Pancreas (tissue), 10 donors: ENCODE data around the gene TTLL12. TPM values are rescaled to one million over a fixed set of nuclear protein-coding genes. Genes with fewer than 3 reads are reported as not detected.

ENCODE experiments used
- ATAC-seq, 4 donors: fragments of 200-7000 bp; cut with Tn5 transposase; one replicate each; pipeline versions ENCODE4 v1.8.0 to v1.9.1; 2020; ENCODE audit warnings: mild to moderate bottlenecking in 4 of 4, moderate library complexity in 4 of 4
- DNase-seq, 6 donors: peaks; one replicate each; pipeline ENCODE4 v3.0.0-alpha.2; 2020
- FAIRE-seq: peaks from 2 replicates; lab custom pipeline; 2012; peaks lifted over from hg19 to GRCh38; lab: Jason Lieb, UNC
- H3K27ac ChIP-seq, 4 donors: fragments of 200-600 bp; sonication (generic); 1 replicate in 3 of 4; 2 replicates in 1 of 4; pipeline versions ENCODE4 v1.5.0 to v1.8.0; 2020
- H3K27me3 ChIP-seq, 4 donors: fragments of 200-600 bp; one replicate each; pipeline ENCODE4 v1.8.0; 2021
- H3K36me3 ChIP-seq, 3 donors: fragments of 200-600 bp; sonication (generic) in 1 of 3; one replicate each; pipeline versions ENCODE4 v1.5.0 to v1.8.0; 2020 to 2021
- H3K4me1 ChIP-seq, 3 donors: fragments of 200-600 bp; one replicate each; pipeline ENCODE4 v1.8.0; 2021
- H3K4me3 ChIP-seq, 4 donors: fragments of 200-600 bp; sonication (generic) in 2 of 4; one replicate each; pipeline versions ENCODE4 v1.5.0 to v1.8.0; 2020 to 2021
- H3K9me3 ChIP-seq, 4 donors: fragments of 200-600 bp; one replicate each; pipeline ENCODE4 v1.8.0; 2021
- CTCF ChIP-seq, 4 donors: fragments of 200-600 bp; sonication (generic) in 3 of 4; IDR thresholded peaks; one replicate each; pipeline versions ENCODE4 v1.5.0 to v1.8.0; 2021; ENCODE audit warnings: antibody characterized with exemption in 4 of 4
- WGBS, 2 donors: extraction: QIAGEN DNeasy Blood & Tissue Kit; methylation state at CpG; one replicate each; pipeline ENCODE4 v1.1.7; 2013; 5-methylcytosine and 5-hydroxymethylcytosine counted together
- intact Hi-C, 3 donors: fragments of 100-400 bp; cut with DNase I; formaldehyde crosslinking; loops; one replicate each; pipeline versions ENCODE4 v1.11.1 to v1.14.2; 2022
- polyA plus RNA-seq, 2 donors: library from polyadenylated mRNA; stranded (reverse); fragments of 200-250 nt; gene quantifications; one replicate each; pipeline ENCODE4 v1.2.3, GENCODE V29; 2013
- total RNA-seq, 6 donors: library from RNA; stranded (reverse); fragmentation: NEBNext Ultra II Directional in 4 of 6; extraction: Animal tissue kit (Norgen Biotek cat#: 25700) in 4 of 6; gene quantifications; one replicate each; pipeline versions ENCODE4 v1.2.1 to v1.2.4, GENCODE V29; 2021 to 2023
- donor health status: healthy with polysubstance abuse.
- donor health status: DM: no; HTN: no; CAD: no; lungs with moderate emphysema.
- donor health status: DM: no; HTN: no; CAD: no.
- donor health status: control.
- donor health status: control.
- donor health status: Bipolar disorder and iron deficiency.
- donor health status: DM: yes; HTN: yes; CAD: no.
- donor health status: DM: no; HTN: no; CAD: no.
- donor health status: DM: no; HTN: no; CAD: no.
- donor health status: DM: yes; HTN: yes; CAD: no.

The TTLL12 gene
- total and polyA plus RNA-seq, 8 donors = 10.6 to 22.2 (median 14.3) TPM

GRCh38 chr22:43156413-43156812 lies 30.5 kb downstream of the TTLL12 start:
- intact Hi-C loops = no loop called here
- Histone ChIP-seq H3K9me3 (no peaks in the 10 kb centered on the region), H3K36me3 (no peaks in the 10 kb centered on the region), H3K4me3 (no peak overlapping the region), H3K4me1 (peaks cover 0 to 3% (median 0%) of the 10 kb centered on the region in 3 donors), H3K27me3 (no peaks in the 10 kb centered on the region), H3K27ac (no peak overlapping the region)
- DNase-seq = no peak
- no peak for ATAC-seq
- WGBS, 2 donors = 87 to 88% methylated on average over 12 of the region's 12 CpGs
- no peak for TF ChIP-seq CTCF (IDR thresholded peaks at IDR 0.05)
- FAIRE-seq = no peak

GRCh38 chr22:43155789-43156188 lies 31.1 kb downstream of the TTLL12 start:
- FAIRE-seq = no peak
- Histone ChIP-seq H3K4me1 (peaks cover 0 to 3% (median 0%) of the 10 kb centered on the region in 3 donors), H3K27ac (no peak overlapping the region)

GRCh38 chr22:43154887-43155536 lies 31.9 kb downstream of the TTLL12 start:
- DNase-seq (peak in 1 of 6 donors; percentile 52), ATAC-seq (no peak), FAIRE-seq (no peak)
- no peak for TF ChIP-seq CTCF (IDR thresholded peaks at IDR 0.05)
- H3K27me3 ChIP-seq = no peaks in the 10 kb centered on the region
- H3K36me3 ChIP-seq = no peaks in the 10 kb centered on the region
- H3K4me3 ChIP-seq = no peak overlapping the region
- H3K4me1 ChIP-seq = peaks cover 0 to 3% (median 0%) of the 10 kb centered on the region in 3 donors
- no peaks in the 10 kb centered on the region for H3K9me3 ChIP-seq
- no peak overlapping the region for H3K27ac ChIP-seq
- intact Hi-C loops = no loop called here
- WGBS, 2 donors = 89 to 94% methylated on average over 24 to 27 of the region's 27 CpGs

More at GRCh38 chr22:43155789-43156188, 31.1 kb downstream of the TTLL12 start:
- intact Hi-C loops = no loop called here
- TF ChIP-seq CTCF (IDR thresholded peaks at IDR 0.05) = no peak
- DNase-seq (peak in 1 of 6 donors; percentile 65), ATAC-seq (no peak)
- H3K9me3 ChIP-seq = no peaks in the 10 kb centered on the region
- H3K36me3 ChIP-seq = no peaks in the 10 kb centered on the region
- WGBS, 2 donors = 88 to 94% methylated on average over 5 of the region's 5 CpGs
- H3K27me3 ChIP-seq = no peaks in the 10 kb centered on the region
- H3K4me3 ChIP-seq = no peak overlapping the region

- Histone ChIP-seq H3K27ac (no peak overlapping the region), H3K36me3 (no peaks in the 10 kb centered on the region), H3K27me3 (no peaks in the 10 kb centered on the region), H3K4me3 (no peak overlapping the region), H3K4me1 (peaks cover 0 to 3% (median 0%) of the 10 kb centered on the region in 3 donors), H3K9me3 (no peaks in the 10 kb centered on the region)
- WGBS, 2 donors = 74 to 79% methylated on average over 9 of the region's 9 CpGs
- FAIRE-seq (no peak), ATAC-seq (no peak), DNase-seq (no peak)
- intact Hi-C loops = no loop called here
- no peak for TF ChIP-seq CTCF (IDR thresholded peaks at IDR 0.05)
These were observed 33.0 kb downstream of the TTLL12 start for GRCh38 chr22:43153899-43154298.
